Lung microvascular endothelial cell (primary cell): Measurements from ENCODE around the gene SENP6. TPM values are rescaled to one million over a fixed set of nuclear protein-coding genes. Genes with fewer than 3 reads are reported as not detected.
"Not testable (repeated sequence)": the region's sequence is repeated elsewhere in the genome, so short reads cannot be mapped to it uniquely, and the experiment has no call there.

Experiments
- DNase-seq, 2 donors: peaks; one replicate each; pipeline versions ENCODE4 v3.0.0 to v3.0.0-alpha.2; 2010; ENCODE audit warnings: low read depth in 2 of 2
- total RNA-seq: library from RNA; depleted of rRNA; stranded (reverse); fragments of >200 nt; gene quantifications from 2 replicates; pipeline ENCODE4 v1.2.1, GENCODE V29; 2014

SENP6 gene
- 31.4 and 39.5 TPM in 2 replicates for total RNA-seq

GRCh38 chr6:75601304-75602245, at the start of gene SENP6:
Gene SENP6, plus strand, starts transcription at chr6:75601880. Its CDS starts 645 bp downstream, at chr6:75602525.
- DNase-seq: peak; percentile 88 to 93

- no peak for DNase-seq
These were observed 45.4 kb upstream of the SENP6 start for GRCh38 chr6:75556240-75556639.

- no peak for DNase-seq
These were observed 44.6 kb upstream of the SENP6 start for GRCh38 chr6:75557068-75557467.

- DNase-seq: peak; percentile 50 to 52
These were observed 38.6 kb upstream of the SENP6 start for GRCh38 chr6:75563032-75563431.

- DNase-seq: no peak
These were observed 35.4 kb upstream of the SENP6 start for GRCh38 chr6:75566137-75566767.

GRCh38 chr6:75568100-75568499, 33.6 kb upstream of the SENP6 start:
- DNase-seq: no peak

GRCh38 chr6:75568965-75569364, 32.7 kb upstream of the SENP6 start:
- no peak for DNase-seq

- not testable (repeated sequence) for DNase-seq
These were observed 31.0 kb upstream of the SENP6 start for GRCh38 chr6:75570671-75571070.

- no peak for DNase-seq
These were observed 29.6 kb upstream of the SENP6 start for GRCh38 chr6:75572072-75572471.

GRCh38 chr6:75579951-75580350, 21.7 kb upstream of the SENP6 start:
- DNase-seq: no peak

GRCh38 chr6:75581231-75581630, 20.4 kb upstream of the SENP6 start:
- DNase-seq: no peak

- DNase-seq: not testable (repeated sequence)
These were observed 17.1 kb upstream of the SENP6 start for GRCh38 chr6:75584552-75584951.

- no peak for DNase-seq
These were observed 12.7 kb upstream of the SENP6 start for GRCh38 chr6:75588948-75589347.

GRCh38 chr6:75590370-75590769, 11.3 kb upstream of the SENP6 start:
- no peak for DNase-seq

GRCh38 chr6:75596380-75596779, 5.3 kb upstream of the SENP6 start:
- DNase-seq: not testable (repeated sequence)

GRCh38 chr6:75600768-75601167, 912 bp upstream of the SENP6 start:
- peak in 1 of 2 donors; percentile 12 for DNase-seq

GRCh38 chr6:75602246-75603105, 796 bp downstream of the SENP6 start:
- DNase-seq: peak; percentile 60 to 72

GRCh38 chr6:75603106-75603420, 1.4 kb downstream of the SENP6 start:
- no peak for DNase-seq

GRCh38 chr6:75604294-75604693, 2.6 kb downstream of the SENP6 start:
- no peak for DNase-seq

GRCh38 chr6:75605635-75606034, 4.0 kb downstream of the SENP6 start:
- DNase-seq: no peak

- DNase-seq: no peak
These were observed 6.6 kb downstream of the SENP6 start for GRCh38 chr6:75608304-75608703.

- no peak for DNase-seq
These were observed 7.4 kb downstream of the SENP6 start for GRCh38 chr6:75608956-75609533.
